ENCODE measurements around the gene MARK2.
"Not testable (repeated sequence)": the region's sequence is repeated elsewhere in the genome, so short reads cannot be mapped to it uniquely, and the experiment has no call there.

Gene MARK2

GRCh38 chr11:63853476-63853875, 14.6 kb downstream of the MARK2 start:
- no peak for DNase-seq (ENCODE audit: low read depth, low spot score)

- DNase-seq (ENCODE audit: low read depth, low spot score): no peak
Observed at GRCh38 chr11:63854696-63855095, 15.8 kb downstream of the MARK2 start.

- no peak for DNase-seq (ENCODE audit: low read depth, low spot score)
Observed at GRCh38 chr11:63855975-63856374, 17.1 kb downstream of the MARK2 start.

- no peak for DNase-seq (ENCODE audit: low read depth, low spot score)
Observed at GRCh38 chr11:63858628-63859550, 20.0 kb downstream of the MARK2 start.

GRCh38 chr11:63862923-63863322, 24.0 kb downstream of the MARK2 start:
- no peak for DNase-seq (ENCODE audit: low read depth, low spot score)

GRCh38 chr11:63863620-63864019, 24.7 kb downstream of the MARK2 start:
- not testable (repeated sequence) for DNase-seq (ENCODE audit: low read depth, low spot score)

GRCh38 chr11:63866211-63866610, 27.3 kb downstream of the MARK2 start:
- no peak for DNase-seq (ENCODE audit: low read depth, low spot score)

- DNase-seq (ENCODE audit: low read depth, low spot score): no peak
Observed at GRCh38 chr11:63867511-63867910, 28.6 kb downstream of the MARK2 start.

- DNase-seq (ENCODE audit: low read depth, low spot score): no peak
Observed at GRCh38 chr11:63868399-63869064, 29.6 kb downstream of the MARK2 start.

- no peak for DNase-seq (ENCODE audit: low read depth, low spot score)
Observed at GRCh38 chr11:63869171-63869591, 30.3 kb downstream of the MARK2 start.

GRCh38 chr11:63869683-63870082, 30.8 kb downstream of the MARK2 start:
- DNase-seq (ENCODE audit: low read depth, low spot score): no peak

GRCh38 chr11:63870351-63871140, 31.6 kb downstream of the MARK2 start:
- no peak for DNase-seq (ENCODE audit: low read depth, low spot score)

- no peak for DNase-seq (ENCODE audit: low read depth, low spot score)
Observed at GRCh38 chr11:63871962-63872799, 33.3 kb downstream of the MARK2 start.

GRCh38 chr11:63872800-63873197, 33.9 kb downstream of the MARK2 start:
- no peak for DNase-seq (ENCODE audit: low read depth, low spot score)

GRCh38 chr11:63873311-63873710, 34.4 kb downstream of the MARK2 start:
- DNase-seq (ENCODE audit: low read depth, low spot score): no peak

GRCh38 chr11:63874511-63874910, 35.6 kb downstream of the MARK2 start:
- no peak for DNase-seq (ENCODE audit: low read depth, low spot score)

GRCh38 chr11:63875506-63876065, 36.7 kb downstream of the MARK2 start:
- DNase-seq (ENCODE audit: low read depth, low spot score): no peak

GRCh38 chr11:63876616-63877015, 37.7 kb downstream of the MARK2 start:
- DNase-seq (ENCODE audit: low read depth, low spot score): no peak

GRCh38 chr11:63877658-63878241, 38.8 kb downstream of the MARK2 start:
- no peak for DNase-seq (ENCODE audit: low read depth, low spot score)

GRCh38 chr11:63879598-63880402, 40.9 kb downstream of the MARK2 start:
- DNase-seq (ENCODE audit: low read depth, low spot score): no peak

All from smooth muscle cell of the brain vasculature (primary cell).